ENCODE data around the gene ZBTB24. TPM values are rescaled to one million over a fixed set of nuclear protein-coding genes. Genes with fewer than 3 reads are reported as not detected.
A peak's percentile ranks its signal among the peaks of the same experiment; 100 is the strongest.

Gene ZBTB24
- total and polyA plus RNA-seq, 2 of the 13 experiments (the other 11 are each of a cell fraction or from before 2014, with no cell fraction given): 1.5 to 6.2 TPM

DNA sequence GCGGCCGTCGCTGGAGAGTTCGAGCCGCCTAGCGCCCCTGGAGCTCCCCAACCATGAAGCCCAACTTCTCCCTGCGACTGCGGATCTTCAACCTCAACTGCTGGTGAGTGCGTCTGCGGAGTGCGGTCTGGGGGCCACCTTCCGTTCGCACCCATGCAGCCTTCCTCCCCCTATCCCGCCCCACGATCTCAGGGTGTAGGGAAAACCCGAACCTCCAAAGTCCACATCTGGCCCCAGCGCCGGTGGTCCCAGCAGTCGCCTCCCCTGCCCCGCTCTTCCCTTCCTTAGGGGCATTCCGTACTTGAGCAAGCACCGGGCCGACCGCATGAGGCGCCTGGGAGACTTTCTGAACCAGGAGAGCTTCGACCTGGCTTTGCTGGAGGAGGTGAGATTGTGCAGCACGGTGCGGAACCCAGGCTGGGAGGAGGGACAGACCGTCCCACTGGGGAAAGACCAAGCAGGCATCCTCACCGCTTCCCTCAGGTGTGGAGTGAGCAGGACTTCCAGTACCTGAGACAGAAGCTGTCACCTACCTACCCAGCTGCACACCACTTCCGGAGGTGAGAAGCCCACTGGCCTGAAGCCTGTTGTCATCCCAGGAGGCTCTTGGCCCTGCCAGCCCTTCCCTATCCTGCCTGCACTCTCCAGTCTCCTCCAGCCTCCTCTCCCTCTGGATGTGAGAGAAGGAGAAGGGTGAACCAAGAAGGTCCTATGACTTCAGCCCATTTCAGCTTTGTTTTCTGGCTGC is 41.8 kb downstream of the ZBTB24 start (continued):
- TF ChIP-seq ZNF318 (CRISPR knock-in tag; IDR thresholded peaks at IDR 0.05): 0 out of 2 replicates have a peak, but pooled peaks have one; percentile 36
- TF ChIP-seq, protein P1, sequence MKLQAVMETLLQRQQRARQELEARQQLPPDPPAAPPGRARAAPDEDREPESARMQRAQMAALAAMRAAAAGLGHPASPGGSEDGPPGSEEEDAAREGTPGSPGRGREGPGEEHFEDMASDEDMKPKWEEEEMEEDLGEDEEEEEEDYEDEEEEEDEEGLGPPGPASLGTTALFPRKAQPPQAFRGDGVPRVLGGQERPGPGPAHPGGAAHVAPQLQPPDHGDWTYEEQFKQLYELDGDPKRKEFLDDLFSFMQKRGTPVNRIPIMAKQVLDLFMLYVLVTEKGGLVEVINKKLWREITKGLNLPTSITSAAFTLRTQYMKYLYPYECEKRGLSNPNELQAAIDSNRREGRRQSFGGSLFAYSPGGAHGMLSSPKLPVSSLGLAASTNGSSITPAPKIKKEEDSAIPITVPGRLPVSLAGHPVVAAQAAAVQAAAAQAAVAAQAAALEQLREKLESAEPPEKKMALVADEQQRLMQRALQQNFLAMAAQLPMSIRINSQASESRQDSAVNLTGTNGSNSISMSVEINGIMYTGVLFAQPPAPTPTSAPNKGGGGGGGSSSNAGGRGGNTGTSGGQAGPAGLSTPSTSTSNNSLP (IDR thresholded peaks at IDR 0.05; ENCODE audit: low read depth, low read length): no peak
- no peak for TF ChIP-seq E2F1 (CRISPR knock-in tag; IDR thresholded peaks at IDR 0.05)
- no peak for TF ChIP-seq IRX3 (CRISPR knock-in tag; IDR thresholded peaks at IDR 0.05; ENCODE audit: borderline replicate concordance, low read depth)
- no peak for TF ChIP-seq CHD2 (IDR thresholded peaks at IDR 0.05; ENCODE audit: low read depth, low read length)
- no peak for TF ChIP-seq MAFG (CRISPR knock-in tag; IDR thresholded peaks at IDR 0.05)
- no peak for TF ChIP-seq ZNF292 (CRISPR knock-in tag; IDR thresholded peaks at IDR 0.05; ENCODE audit: borderline replicate concordance, low read depth)
- TF ChIP-seq SSRP1 (CRISPR knock-in tag; IDR thresholded peaks at IDR 0.05): no peak
- no peak for TF ChIP-seq ZNF543 (CRISPR knock-in tag; IDR thresholded peaks at IDR 0.05)
- TF ChIP-seq JUN (CRISPR knock-in tag; IDR thresholded peaks at IDR 0.05): 0 out of 2 replicates have a peak, but pooled peaks have one; percentile 47
- peak; percentile 9; the same call in 1 of the 2 replicates for TF ChIP-seq ZNF501 (CRISPR knock-in tag; IDR thresholded peaks at IDR 0.05)
- TF ChIP-seq ZNF512B (CRISPR knock-in tag; IDR thresholded peaks at IDR 0.05; ENCODE audit: borderline replicate concordance): no peak; the same call in 1 of the 2 replicates
- TF ChIP-seq MEIS1 (CRISPR knock-in tag; IDR thresholded peaks at IDR 0.05; ENCODE audit: borderline replicate concordance): peak; percentile 66; the same call in 1 of the 2 replicates
- TF ChIP-seq ZNF564 (CRISPR knock-in tag; IDR thresholded peaks at IDR 0.05): no peak
